T-helper 1 cell (primary cell): ENCODE results near the gene SPATA33.

Source experiments
- DNase-seq, 5 donors: peaks; one replicate each; pipeline ENCODE4 v3.0.0-alpha.2; 2012 to 2020
- total RNA-seq, 4 donors: gene quantifications; one replicate each; lab custom pipeline; 2026; lab: John Stamatoyannopoulos, UW

The SPATA33 gene
- total RNA-seq: 6.1 to 9.2 (median 7.5) reads per million in 4 donors

- peak; percentile 88 to 94 (median 89) for DNase-seq
Observed at GRCh38 chr16:89657442-89658220, at the start of gene SPATA33, which contains the start of gene CHMP1A. TSS of gene SPATA33 (plus strand) at chr16:89657836. CDS start at chr16:89657912, 76 bp downstream. TSS of gene CHMP1A (minus strand) at chr16:89657708. CDS start at chr16:89657588, 120 bp downstream.

GRCh38 chr16:89607937-89608740 lies 49.5 kb upstream of the SPATA33 start:
- DNase-seq: no peak

GRCh38 chr16:89610108-89610453 lies 47.6 kb upstream of the SPATA33 start:
- no peak for DNase-seq

GRCh38 chr16:89612415-89613166 lies 45.0 kb upstream of the SPATA33 start:
- DNase-seq: no peak

GRCh38 chr16:89613231-89613953 lies 44.2 kb upstream of the SPATA33 start, which contains the start of gene DPEP1:
TSS of gene DPEP1 (plus strand) at chr16:89613642. CDS start at chr16:89630411, 16,769 bp downstream.
- no peak for DNase-seq

- no peak for DNase-seq
Observed at GRCh38 chr16:89613954-89614459, 43.6 kb upstream of the SPATA33 start.

GRCh38 chr16:89615176-89615575 lies 42.5 kb upstream of the SPATA33 start:
- DNase-seq: no peak

- DNase-seq: no peak
Observed at GRCh38 chr16:89615596-89616090, 42.0 kb upstream of the SPATA33 start.

- DNase-seq: peak in 1 of 5 donors; percentile 26
Observed at GRCh38 chr16:89616623-89617022, 41.0 kb upstream of the SPATA33 start.

- DNase-seq: no peak
Observed at GRCh38 chr16:89617036-89617435, 40.6 kb upstream of the SPATA33 start.

GRCh38 chr16:89618109-89618998 lies 39.3 kb upstream of the SPATA33 start:
- no peak for DNase-seq

- no peak for DNase-seq
Observed at GRCh38 chr16:89619840-89620239, 37.8 kb upstream of the SPATA33 start.

- DNase-seq: no peak
Observed at GRCh38 chr16:89620406-89620841, 37.2 kb upstream of the SPATA33 start.

- DNase-seq: no peak
Observed at GRCh38 chr16:89621136-89621697, 36.4 kb upstream of the SPATA33 start.

- DNase-seq: no peak
Observed at GRCh38 chr16:89621698-89622409, 35.8 kb upstream of the SPATA33 start.

- no peak for DNase-seq
Observed at GRCh38 chr16:89623511-89624261, 34.0 kb upstream of the SPATA33 start.

- no peak for DNase-seq
Observed at GRCh38 chr16:89624777-89625761, 32.6 kb upstream of the SPATA33 start.
